ACHN (cell line): ENCODE results near the gene PPME1.
"Not testable (repeated sequence)": the region's sequence is repeated elsewhere in the genome, so short reads cannot be mapped to it uniquely, and the experiment has no call there.

Experiments used
- DNase-seq: peaks from one replicate; pipeline ENCODE4 v3.0.0-alpha.2; 2015
- in situ Hi-C: cut with HindIII; loops from 2 replicates; pipeline ENCODE4 v1.10.0; 2017; ENCODE audit warnings: low sequenced_read_pairs, low pct_ligation_motif_present, low pct_unique_long_range_greater_than_20kb

Gene PPME1, protein sequence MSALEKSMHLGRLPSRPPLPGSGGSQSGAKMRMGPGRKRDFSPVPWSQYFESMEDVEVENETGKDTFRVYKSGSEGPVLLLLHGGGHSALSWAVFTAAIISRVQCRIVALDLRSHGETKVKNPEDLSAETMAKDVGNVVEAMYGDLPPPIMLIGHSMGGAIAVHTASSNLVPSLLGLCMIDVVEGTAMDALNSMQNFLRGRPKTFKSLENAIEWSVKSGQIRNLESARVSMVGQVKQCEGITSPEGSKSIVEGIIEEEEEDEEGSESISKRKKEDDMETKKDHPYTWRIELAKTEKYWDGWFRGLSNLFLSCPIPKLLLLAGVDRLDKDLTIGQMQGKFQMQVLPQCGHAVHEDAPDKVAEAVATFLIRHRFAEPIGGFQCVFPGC

DNA sequence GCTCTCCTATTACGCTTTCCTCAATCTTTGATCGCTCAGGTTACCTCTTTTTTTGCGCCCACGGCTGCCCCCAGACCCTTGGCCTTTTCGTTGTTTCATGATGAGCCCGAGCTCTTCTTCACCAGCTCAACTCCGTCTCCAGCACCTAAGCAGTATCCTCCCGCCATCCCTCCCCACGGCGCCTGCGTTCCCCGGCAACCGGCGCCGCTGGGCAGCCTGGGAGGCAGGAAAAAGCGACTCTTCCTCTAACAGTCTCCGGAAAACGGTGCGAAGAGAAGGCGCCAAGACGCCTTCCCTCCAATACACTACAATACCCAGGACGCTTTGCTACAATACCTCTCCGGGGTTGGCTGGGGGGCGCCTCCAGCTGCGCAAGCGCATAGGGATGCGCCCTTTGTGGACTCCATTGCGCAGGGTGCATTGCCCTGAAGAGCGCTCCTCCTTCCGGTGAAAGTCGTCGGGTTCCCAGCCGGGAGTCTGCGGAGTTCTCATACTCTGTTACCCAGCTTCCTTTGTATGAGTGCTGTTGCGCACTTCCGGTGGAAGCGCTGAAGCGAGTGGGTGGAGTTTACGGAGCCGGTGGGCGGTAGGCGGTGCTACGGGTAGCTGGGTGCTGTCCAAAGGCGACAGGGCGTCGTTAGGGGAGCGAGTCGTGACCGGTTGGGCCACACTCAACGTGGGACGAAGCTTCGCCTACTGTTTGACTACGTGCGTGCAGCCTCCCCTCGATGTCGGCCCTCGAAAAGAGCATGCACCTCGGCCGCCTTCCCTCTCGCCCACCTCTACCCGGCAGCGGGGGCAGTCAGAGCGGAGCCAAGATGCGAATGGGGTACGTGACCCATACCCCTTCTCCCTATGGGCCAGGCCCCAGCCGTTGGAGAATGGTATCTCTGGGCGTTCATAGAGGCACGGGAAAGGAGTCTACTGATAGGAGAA, at the start of gene PPME1, which contains the start of gene C2CD3:
PPME1 (plus strand) TSS at position 596 of the 936 bp plus-strand sequence; CDS start at position 729, 133 bp downstream.
C2CD3 (minus strand) TSS at position 309 of the 936 bp plus-strand sequence; CDS start at position 99, 210 bp downstream.
- in situ Hi-C loops: no loop called here
- DNase-seq: peak; percentile 98

DNA sequence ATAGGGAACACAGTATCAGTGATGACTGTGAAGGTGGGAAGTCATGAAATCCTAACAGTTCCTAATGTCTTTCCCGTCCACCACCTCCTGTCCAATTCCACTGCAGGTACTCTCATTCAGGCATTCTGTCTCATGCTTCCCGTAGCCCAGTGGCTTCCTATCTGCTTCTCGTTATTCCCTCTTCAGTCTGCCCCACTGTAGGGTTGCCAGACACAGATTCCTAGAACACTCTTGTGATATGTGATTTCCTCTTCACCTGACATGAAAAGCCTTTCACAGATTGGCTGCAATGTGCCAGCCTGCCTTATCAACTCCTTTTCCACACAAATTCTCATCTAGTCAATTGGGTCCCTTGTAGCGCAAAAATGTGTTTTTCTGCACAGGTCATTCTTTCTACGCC, 49.3 kb upstream of the PPME1 start:
- in situ Hi-C loops: no loop called here
- DNase-seq: no peak

DNA sequence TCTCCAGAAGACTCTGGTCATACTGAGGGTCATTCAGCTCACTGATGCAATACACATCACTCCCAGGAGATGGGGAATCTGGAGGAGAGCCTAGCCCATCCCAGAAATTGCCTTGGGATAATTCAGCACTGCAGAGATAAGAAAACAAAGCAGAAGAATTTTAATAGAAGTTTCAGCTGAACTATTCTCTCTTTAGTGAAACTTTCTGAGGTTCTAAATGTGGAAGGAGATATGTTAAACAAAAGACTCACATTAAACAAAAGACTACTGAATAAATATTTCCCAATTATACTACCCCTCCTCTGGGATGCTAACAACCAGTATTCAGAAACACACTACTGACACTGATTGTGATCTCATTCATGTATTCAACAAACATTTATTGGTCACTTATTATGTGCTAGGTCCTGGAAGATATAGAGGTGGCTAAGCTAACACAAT, 48.1 kb upstream of the PPME1 start:
- no peak for DNase-seq
- in situ Hi-C loops: no loop called here

DNA sequence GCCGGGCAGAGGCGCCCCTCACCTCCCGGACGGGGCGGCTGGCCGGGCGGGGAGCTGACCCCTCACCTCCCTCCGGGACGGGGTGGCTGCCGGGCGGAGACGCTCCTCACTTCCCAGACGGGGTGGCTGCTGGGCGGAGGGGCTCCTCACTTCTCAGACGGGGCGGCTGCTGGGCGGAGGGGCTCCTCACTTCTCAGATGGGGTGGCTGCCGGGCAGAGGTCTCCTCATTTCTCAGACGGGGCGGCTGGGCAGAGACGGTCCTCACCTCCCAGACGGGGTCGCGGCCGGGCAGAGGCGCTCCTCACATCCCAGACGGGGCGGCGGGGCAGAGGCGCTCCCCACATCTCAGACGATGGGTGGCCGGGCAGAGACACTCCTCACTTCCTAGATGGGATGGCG, 42.0 kb upstream of the PPME1 start:
- in situ Hi-C loops, DNase-seq: not testable (repeated sequence)

DNA sequence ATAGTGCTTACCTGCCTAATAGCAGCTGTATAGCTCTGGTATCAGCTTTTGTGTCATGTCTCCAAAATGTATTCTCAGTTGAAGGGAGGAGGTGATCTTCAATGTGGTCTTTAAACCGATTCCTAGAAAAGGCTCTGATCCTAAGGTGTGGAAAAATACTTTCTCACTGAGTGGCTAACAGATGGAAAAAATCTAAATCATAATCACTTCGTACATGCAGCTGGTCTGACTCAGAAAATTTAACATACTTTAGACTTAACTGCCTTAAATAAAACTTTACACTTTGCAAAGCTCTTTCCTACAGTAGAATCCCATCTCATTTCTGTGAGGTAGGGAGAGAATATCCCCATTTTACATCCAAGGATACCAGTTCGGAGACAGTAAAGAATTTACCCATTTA, 38.3 kb upstream of the PPME1 start:
- no peak for DNase-seq
- in situ Hi-C loops: no loop called here

DNA sequence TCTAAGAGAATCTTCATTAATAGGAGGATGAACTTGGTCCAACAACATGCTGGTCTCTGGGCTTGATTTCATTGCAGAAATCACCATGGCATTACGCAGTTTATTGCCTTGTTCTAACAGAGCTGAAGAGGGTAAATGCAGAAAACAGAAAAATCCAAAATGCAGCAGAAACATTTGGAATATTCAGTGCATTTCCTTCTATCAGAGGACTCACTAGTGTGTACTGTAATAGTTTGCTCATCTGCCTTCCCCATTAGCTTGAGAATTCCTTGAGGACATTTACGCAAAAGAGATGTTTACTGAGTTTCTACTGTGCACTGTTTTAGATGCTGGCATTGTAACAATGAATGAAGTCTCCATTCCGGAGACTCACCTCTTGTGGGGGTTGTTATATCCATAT, 37.7 kb upstream of the PPME1 start:
- DNase-seq: no peak
- in situ Hi-C loops: no loop called here

DNA sequence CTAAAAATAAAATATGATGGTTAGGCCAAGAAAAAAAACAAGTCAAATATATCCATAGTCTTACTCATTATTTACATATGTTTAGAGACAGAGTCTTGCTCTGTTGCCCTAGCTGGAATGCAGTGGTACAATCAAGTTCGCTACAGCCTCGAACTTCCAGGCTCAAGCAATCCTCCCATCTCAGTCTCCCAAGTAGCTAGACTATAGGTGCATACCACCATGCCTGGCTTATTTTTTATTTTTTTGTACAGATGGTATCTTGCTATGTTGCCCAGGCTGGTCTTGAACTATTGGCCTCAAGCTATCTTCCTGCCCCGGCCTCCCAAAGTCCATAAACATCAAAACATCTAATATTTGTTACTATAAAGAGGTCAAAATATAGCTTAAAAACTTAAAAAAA, 36.4 kb upstream of the PPME1 start:
- no peak for DNase-seq
- in situ Hi-C loops: no loop called here

DNA sequence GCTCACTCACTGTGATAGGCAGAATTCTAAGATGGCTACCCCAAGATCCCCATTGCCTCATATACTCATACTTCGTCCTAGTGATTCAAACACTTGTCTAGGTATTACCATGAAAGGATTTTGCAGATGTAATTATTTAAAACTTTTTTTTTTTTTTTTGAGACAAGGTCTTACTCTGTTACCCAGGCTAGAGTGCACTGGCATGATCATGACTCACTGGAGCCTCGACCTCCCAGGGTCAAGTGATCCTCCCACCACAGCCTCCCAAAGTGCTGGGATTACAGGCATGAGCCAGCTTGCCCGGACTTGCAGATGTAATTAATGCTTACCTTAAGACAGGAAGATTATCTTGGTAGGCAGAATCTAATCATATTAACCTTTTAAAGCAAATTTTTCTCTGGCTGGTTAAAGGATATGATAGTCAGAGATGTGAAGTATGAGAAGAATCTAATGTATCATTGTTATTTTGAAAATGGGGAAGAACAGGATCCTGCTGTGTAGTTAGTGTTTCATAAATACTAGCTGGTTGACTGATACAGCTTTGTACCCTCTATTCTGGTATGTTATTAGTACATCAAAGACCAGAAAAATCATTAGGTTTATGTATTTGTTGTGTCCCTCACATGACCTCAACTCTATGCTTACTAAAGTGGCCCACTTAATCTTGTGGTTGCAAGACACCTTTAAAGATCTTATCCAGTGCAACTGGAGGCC, 35.8 kb upstream of the PPME1 start:
- in situ Hi-C loops: no loop called here
- peak; percentile 71 for DNase-seq

DNA sequence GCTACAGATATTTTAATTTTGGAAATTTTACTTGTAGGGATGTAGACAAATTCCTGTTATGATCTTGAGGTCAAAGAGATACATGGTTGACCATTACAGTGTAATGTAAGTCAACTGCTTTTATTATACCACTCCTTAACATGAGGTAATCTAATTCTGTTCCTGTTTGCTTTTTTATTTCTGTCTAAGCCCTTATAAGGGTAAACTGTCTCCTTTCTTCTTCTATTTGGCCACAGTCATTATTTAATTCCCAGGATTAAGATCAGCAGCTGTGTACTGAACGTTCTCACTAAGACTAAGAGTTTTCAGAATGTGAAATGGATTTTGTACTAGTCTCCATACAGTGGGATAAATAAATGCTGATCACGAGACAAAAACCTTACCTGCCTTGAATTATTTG, 33.1 kb upstream of the PPME1 start:
- in situ Hi-C loops: no loop called here

DNA sequence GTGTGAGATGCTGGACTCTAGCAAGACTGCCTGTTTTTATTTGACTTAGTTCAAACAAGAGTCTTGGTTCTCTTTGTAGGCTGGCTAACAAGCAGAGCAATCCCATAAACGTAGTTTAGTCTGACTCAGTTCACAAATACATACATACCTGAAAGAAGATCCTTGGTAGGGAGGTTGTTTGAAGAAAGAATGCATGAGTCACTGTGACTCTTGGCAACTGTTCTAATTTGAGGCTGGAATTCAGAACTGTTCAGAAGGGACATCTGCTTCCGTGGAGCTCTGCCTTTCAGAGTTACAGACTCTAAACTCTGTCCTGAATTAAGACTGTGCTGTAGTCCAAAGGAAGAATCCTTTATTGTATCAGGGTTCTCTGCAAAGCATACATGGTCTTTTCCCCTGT, 32.5 kb upstream of the PPME1 start:
- in situ Hi-C loops: no loop called here
- peak; percentile 95 for DNase-seq

More for the DNA sequence above, 33.1 kb upstream of the PPME1 start:
- peak; percentile 15 for DNase-seq

DNA sequence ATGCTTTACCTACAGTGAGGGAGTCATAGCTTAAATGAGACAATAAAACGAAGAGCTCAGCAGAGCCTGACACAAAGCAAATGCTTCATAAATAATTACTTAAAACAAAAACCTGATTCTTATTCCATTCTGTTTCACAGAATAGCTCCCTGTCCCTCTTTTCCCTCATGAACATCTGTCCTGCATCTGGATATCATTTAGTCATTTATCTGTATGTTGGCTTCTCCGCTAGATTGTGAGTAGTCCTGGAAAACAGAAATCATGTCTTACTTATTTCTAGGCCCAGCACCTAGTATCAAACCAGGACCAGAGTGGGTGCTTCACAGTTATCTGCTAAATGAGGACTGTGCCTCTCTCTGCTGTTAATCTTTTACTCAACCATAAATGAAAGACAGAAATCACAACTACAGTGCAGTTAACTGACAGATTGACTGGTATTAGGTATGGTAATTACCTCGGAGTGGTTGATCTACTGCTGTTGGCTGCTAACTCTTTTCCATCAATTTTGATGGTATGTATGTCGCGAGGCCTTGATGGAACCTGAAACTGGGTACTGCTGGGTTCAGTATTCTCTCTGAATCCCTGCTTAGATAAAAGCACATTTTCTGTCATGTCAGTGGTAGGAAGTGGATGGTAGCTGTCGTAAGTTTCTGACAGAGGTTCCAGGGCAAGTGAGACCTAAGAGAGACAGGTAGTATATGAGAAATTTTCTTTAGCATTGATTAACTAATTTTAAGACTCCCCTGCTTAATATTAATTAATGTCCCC, 31.8 kb upstream of the PPME1 start:
- in situ Hi-C loops: no loop called here
- DNase-seq: peak; percentile 43

DNA sequence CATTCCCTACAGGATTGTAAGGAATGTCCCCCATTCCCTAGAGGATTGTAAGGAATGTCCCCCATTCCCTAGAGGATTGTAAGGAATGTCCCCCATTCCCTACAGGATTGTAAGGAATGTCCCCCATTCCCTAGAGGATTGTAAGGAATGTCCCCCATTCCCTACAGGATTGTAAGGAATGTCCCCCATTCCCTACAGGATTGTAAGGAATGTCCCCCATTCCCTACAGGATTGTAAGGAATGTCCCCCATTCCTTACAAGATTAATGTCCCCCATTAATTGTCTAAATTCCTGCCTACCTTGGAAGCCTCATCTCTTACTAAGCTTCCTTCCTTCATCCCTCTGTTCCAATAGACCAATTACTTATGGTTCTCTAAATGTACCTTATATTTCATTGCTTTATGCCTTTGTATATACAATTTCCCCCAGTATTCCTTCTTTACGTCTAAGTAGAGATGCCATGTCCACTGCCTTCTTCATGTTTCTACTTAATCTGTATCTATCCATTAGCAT, 31.1 kb upstream of the PPME1 start:
- in situ Hi-C loops: not testable (repeated sequence)

DNA sequence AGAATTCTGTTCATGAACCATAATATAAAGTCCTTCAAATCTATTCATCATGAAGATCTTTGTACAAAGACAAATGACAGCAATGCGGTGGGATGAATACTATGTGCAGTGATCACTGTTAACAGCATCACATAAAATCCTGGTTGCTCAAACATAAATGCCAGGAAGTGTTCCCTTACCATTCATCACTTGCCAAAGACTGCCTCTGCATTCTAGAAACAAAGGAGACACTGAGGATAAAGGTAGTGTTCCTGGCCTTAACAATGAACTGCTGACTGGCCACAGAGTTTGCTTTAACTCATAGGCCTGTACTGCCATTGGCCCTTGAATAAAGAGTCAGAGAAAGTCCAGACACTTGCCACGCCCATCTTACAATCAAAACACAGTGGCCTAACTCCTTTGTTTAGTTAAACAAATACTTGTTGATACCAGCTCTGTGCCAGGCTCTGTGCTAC, 29.8 kb upstream of the PPME1 start:
- in situ Hi-C loops: no loop called here
- peak; percentile 21 for DNase-seq

More for the DNA sequence above, 31.1 kb upstream of the PPME1 start:
- DNase-seq: peak; percentile 20

DNA sequence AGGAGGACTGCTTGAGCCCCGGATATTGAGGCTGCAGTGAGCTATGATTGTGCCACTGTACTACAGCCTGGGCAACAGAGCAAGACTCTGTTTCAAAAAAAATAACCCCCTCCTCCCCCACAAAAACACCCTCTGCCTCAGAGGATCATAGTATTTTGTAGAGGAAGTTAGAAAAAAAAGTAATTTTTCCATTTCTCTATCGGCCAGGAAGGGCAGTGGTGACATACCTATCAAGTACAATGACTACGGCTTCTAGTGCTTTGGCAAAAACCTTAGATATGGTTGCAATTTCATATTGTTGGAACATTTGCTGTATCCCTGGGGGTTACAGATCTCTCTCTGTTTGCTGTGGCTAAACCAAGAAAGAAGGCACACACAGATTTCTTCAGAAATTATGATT, 29.2 kb upstream of the PPME1 start:
- in situ Hi-C loops: no loop called here
- no peak for DNase-seq

DNA sequence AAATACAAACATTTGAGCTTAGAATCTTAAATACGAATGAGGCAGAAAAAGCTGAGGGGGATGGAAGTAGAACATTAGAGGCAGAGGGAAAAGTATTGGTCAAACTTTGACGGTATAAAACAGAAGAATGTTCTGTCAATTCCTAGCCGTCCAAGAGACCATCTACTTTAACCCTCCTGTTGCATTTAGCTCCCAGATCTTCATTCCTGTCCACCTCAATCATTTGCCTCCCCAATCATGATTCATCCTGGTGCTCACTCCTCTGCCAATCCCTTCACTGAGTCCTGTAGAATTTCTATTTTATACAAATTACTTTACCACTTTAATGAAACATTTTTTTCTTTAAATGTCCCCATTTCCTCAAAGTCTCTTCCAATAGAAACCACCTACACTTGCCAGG, 28.5 kb upstream of the PPME1 start:
- in situ Hi-C loops: no loop called here
- no peak for DNase-seq

DNA sequence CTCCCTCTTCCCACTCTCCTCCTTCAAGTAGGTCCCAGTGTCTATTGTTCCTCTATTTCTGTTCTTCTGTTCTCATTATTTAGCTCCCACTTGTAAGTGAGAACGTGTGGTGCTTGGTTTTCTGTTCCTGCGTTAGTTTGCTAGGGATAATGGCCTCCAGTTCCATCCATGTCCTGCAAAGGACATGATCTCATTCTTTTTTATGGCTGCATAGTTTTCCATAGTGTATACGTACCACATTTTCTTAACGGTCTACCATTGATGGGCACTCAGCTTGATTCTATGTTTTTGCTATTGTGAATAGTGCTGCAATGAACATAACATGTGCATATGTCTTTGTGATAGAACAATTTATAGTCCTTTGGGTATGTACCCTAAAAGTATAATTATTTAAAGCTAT, 26.5 kb upstream of the PPME1 start:
- in situ Hi-C loops: no loop called here
- no peak for DNase-seq

DNA sequence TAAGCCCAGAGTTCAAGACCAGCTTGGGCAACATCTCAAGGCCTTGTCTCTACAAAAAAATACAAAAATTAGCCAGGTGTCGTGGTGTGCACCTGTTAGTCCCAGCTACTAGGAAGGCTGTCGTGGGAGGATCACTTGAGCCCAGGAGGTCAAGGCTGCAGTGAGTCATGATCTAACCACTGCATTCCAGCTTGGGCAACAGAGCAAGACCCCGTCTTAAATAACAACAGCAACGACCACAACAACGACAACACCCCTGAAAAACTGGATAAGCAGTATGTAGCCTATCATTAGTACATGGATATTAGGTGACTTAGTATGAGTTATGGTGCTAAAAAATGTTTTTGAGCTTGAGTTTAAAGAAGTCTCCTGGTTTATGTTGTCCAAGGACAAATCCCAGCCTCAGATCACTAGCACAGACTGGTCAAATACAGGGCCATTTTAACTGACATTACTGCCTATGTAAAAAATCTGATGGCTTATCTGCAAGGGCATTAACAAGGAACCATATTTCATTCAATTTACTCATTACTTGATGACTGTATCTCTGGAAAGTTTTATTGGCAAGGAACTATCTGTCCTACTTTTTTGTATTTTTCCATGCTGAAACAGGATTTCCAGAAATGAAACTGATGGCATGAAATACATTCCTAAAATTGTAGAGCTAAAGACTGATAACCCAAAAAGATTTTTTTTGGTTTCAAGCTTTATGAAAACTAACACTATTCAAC, 23.7 kb upstream of the PPME1 start:
- in situ Hi-C loops: no loop called here
- peak; percentile 78 for DNase-seq
